B cell (primary cell): ENCODE measurements around the gene CEMIP. TPM values are rescaled to one million over a fixed set of nuclear protein-coding genes. Genes with fewer than 3 reads are reported as not detected.

Experiments
- ATAC-seq: fragments of 200-7000 bp; cut with Tn5 transposase; one replicate; pipeline ENCODE4 v1.10.0; 2021; ENCODE audit warnings: low read depth, mild to moderate bottlenecking, moderate number of reproducible peaks, moderate library complexity
- CTCF ChIA-PET: fragments of 350-600 bp; sonication (Branson Sonifier 250); formaldehyde crosslinking; loops from one replicate; lab custom pipeline; 2021; ENCODE audit warnings: antibody characterized with exemption, inconsistent platforms; lab: Charles Lee
- POLR2A ChIA-PET: fragments of 350-600 bp; sonication (Branson Sonifier 250); formaldehyde crosslinking; loops from one replicate; lab custom pipeline; 2021; ENCODE audit warnings: antibody characterized with exemption; lab: Charles Lee
- DNase-seq: peaks from one replicate; pipeline ENCODE4 v3.0.0; 2013
- H2AFZ ChIP-seq: 2 replicates; pipeline ENCODE4 v1.6.1; 2012; ENCODE audit warnings: mild to moderate bottlenecking, low read depth, low read length; ENCODE audit not compliant: insufficient read depth, poor library complexity, severe bottlenecking
- H3K27ac ChIP-seq, 2 donors: 1 replicate in 1 of 2; 2 replicates in 1 of 2; pipeline ENCODE4 v1.5.1; 2012 to 2013; ENCODE audit warnings: low read length in 2 of 2, mild to moderate bottlenecking in 2 of 2, moderate library complexity in 1 of 2
- H3K27me3 ChIP-seq, 4 experiments: fragments of 200-600 bp in 1 of 4; sonication (generic) in 1 of 4; replicated peaks in 1 of 4; 1 replicate in 2 of 4; 2 replicates in 2 of 4; pipeline versions ENCODE4 v1.6.1 to v1.7.0; 2013 to 2016; ENCODE audit warnings: low read length in 3 of 4, mild to moderate bottlenecking in 2 of 4, mixed read lengths in 1 of 4, moderate library complexity in 1 of 4; ENCODE audit not compliant: insufficient read depth in 4 of 4, control insufficient read depth in 3 of 4; ENCODE audit errors: control extremely low read depth in 1 of 4
- H3K36me3 ChIP-seq, 2 experiments: replicated peaks in 1 of 2; 1 replicate in 1 of 2; 2 replicates in 1 of 2; pipeline versions ENCODE4 v1.6.1 to v1.7.1; 2013; ENCODE audit warnings: low read length in 1 of 2; ENCODE audit not compliant: insufficient read depth in 2 of 2, control insufficient read depth in 1 of 2; ENCODE audit errors: control extremely low read depth in 1 of 2, extremely low read depth in 1 of 2
- H3K4me1 ChIP-seq, 2 donors: fragments of 200-600 bp in 1 of 2; sonication (generic) in 1 of 2; 1 replicate in 1 of 2; 2 replicates in 1 of 2; pipeline versions ENCODE4 v1.5.1 to v1.6.1; 2013 to 2017; ENCODE audit warnings: low read length in 2 of 2; ENCODE audit not compliant: control insufficient read depth in 2 of 2, insufficient read depth in 2 of 2
- H3K4me2 ChIP-seq: replicated peaks from 2 replicates; pipeline ENCODE3; 2012; ENCODE audit warnings: mild to moderate bottlenecking, low read depth, low read length; ENCODE audit not compliant: poor library complexity, severe bottlenecking
- H3K4me3 ChIP-seq, 5 experiments: fragments of 200-600 bp in 1 of 5; sonication (generic) in 1 of 5; 1 replicate in 3 of 5; 2 replicates in 2 of 5; pipeline versions ENCODE4 v1.5.1 to v1.7.0; 2011 to 2016; ENCODE audit warnings: low read length in 4 of 5, mild to moderate bottlenecking in 4 of 5, low read depth in 2 of 5, control low read depth in 1 of 5, moderate library complexity in 1 of 5; ENCODE audit not compliant: insufficient read depth in 1 of 5; ENCODE audit errors: control extremely low read depth in 1 of 5, extremely low read depth in 1 of 5
- H3K79me2 ChIP-seq: fragments of 200-600 bp; sonication (generic); one replicate; pipeline ENCODE4 v1.6.0; 2016; ENCODE audit warnings: low read length; ENCODE audit not compliant: control insufficient read depth, insufficient read depth
- H3K9ac ChIP-seq: fragments of 200-600 bp; sonication (generic); 2 replicates; pipeline ENCODE4 v1.6.1; 2017; ENCODE audit warnings: mild to moderate bottlenecking, low read length, moderate library complexity
- H3K9me3 ChIP-seq, 3 donors: one replicate each; pipeline versions ENCODE4 v1.6.1 to v1.7.1; 2013; ENCODE audit warnings: low read length in 2 of 3; ENCODE audit not compliant: control insufficient read depth in 2 of 3, insufficient read depth in 1 of 3; ENCODE audit errors: control extremely low read depth in 1 of 3
- H4K20me1 ChIP-seq: 2 replicates; pipeline ENCODE4 v1.6.0; 2012; ENCODE audit warnings: mild to moderate bottlenecking, low read length; ENCODE audit not compliant: insufficient read depth, control insufficient read depth, poor library complexity, severe bottlenecking
- H3K27ac Mint-ChIP-seq: one replicate; pipeline ENCODE4 v1.8.0; 2021; ENCODE audit warnings: mixed read lengths
- H3K27me3 Mint-ChIP-seq: one replicate; pipeline ENCODE4 v1.8.0; 2021; ENCODE audit warnings: mixed read lengths
- H3K4me1 Mint-ChIP-seq: one replicate; pipeline ENCODE4 v1.8.0; 2021; ENCODE audit warnings: mixed read lengths
- H3K4me3 Mint-ChIP-seq: one replicate; pipeline ENCODE4 v1.8.0; 2021; ENCODE audit warnings: mixed read lengths
- H3K9me3 Mint-ChIP-seq: one replicate; pipeline ENCODE4 v1.8.0; 2022; ENCODE audit warnings: mixed read lengths; ENCODE audit not compliant: insufficient read depth
- EZH2 ChIP-seq: IDR thresholded peaks from 2 replicates; pipeline ENCODE4 v1.6.1; 2012; ENCODE audit warnings: borderline replicate concordance, low read depth, mild to moderate bottlenecking, moderate library complexity, low read length; ENCODE audit not compliant: insufficient read depth, poor library complexity, severe bottlenecking
- WGBS: methylation state at CpG from one replicate; pipeline ENCODE4 v1.1.5; 2013; ENCODE audit warnings: missing lambda C conversion rate; ENCODE audit not compliant: insufficient coverage; 5-methylcytosine and 5-hydroxymethylcytosine counted together
- intact Hi-C: fragments of 100-400 bp; cut with micrococcal nuclease; formaldehyde crosslinking; loops from one replicate; pipeline ENCODE4 v1.10.0; 2022
- polyA plus RNA-seq: library from polyadenylated mRNA; depleted of rRNA; stranded (reverse); fragments of >200 nt; gene quantifications from 2 replicates; pipeline ENCODE4 v1.2.3, GENCODE V29; 2012
- total RNA-seq, 2 donors: library from RNA; stranded (reverse); fragments of 120-200 nt in 1 of 2; gene quantifications; 1 replicate in 1 of 2; 2 replicates in 1 of 2; pipeline versions ENCODE4 v1.2.3 to v1.2.4, GENCODE V29; 2013 to 2022
- TF ChIP-seq, protein P1 (sequence below): fragments of 200-600 bp; IDR thresholded peaks from one replicate; pipeline ENCODE4 v1.8.0; 2022; ENCODE audit warnings: antibody characterized with exemption, mild to moderate bottlenecking

CEMIP gene
- total and polyA plus RNA-seq, 2 donors (not counting 1 experiment from before 2014, with no cell fraction given), result 0.32 TPM; not detected in 1

DNA sequence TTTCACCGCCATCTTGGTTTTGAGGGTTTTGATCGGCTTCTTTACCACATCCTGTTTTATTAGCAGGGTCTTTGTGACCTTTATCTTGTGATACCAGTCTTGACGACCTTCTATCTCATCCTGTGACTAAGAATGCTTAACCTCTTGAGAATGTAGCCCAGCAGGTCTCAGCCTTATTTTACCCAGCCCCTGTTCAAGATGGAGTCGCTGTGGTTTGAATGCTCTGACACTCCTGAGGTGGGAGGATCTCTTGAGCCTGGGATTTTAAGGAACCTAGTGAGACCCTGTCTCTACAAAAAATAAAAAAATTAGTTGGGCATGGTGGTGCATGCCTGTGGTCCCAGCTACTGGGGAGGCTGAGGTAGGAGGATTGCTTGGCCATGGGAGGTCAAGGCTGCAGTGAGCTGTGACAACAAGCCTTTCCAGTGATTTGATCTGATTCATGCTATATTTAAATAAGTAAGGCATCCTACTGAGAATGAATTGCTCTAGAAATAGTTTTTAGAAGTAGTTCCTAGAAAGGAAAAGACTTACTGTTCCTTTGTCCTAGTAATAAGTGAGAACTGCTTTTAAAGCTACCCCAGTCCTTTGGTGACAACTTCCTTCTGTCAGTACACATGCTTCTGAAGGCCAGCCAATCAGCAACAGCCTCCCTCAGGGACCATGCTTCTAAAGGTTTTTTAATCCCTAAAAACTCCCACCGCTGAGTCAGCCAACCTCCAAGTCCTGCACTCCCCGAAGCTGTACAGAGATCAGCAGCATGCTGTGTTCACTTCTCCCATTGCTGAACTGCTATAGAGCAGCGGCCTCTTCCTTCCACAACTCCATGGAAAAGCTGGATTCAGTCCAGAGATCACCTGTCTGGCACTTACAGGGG lies 9.1 kb upstream of the CEMIP start:
- no peak overlapping the region for H3K4me3 ChIP-seq
- no peaks in the 10 kb centered on the region for H3K4me1 ChIP-seq
- H3K79me2 ChIP-seq, result no peaks in the 10 kb centered on the region
- Mint-ChIP-seq H3K4me1 (no peaks in the 10 kb centered on the region), H3K9me3 (no peaks in the 10 kb centered on the region), H3K27me3 (peaks cover 6% of the 10 kb centered on the region), H3K4me3 (no peak overlapping the region), H3K27ac (no peak overlapping the region)
- H3K4me2 ChIP-seq, result no peak overlapping the region
- CTCF ChIA-PET, result no interaction called here
- H3K27me3 ChIP-seq, result peaks cover 0 to 2% (median 0%) of the 10 kb centered on the region in 4 experiments
- POLR2A ChIA-PET, result no interaction called here
- H4K20me1 ChIP-seq, result no peaks in the 10 kb centered on the region
- H2AFZ ChIP-seq, result no peak overlapping the region
- 77% methylated on average over 4 of the region's 7 CpGs for WGBS
- TF ChIP-seq, protein P1, sequence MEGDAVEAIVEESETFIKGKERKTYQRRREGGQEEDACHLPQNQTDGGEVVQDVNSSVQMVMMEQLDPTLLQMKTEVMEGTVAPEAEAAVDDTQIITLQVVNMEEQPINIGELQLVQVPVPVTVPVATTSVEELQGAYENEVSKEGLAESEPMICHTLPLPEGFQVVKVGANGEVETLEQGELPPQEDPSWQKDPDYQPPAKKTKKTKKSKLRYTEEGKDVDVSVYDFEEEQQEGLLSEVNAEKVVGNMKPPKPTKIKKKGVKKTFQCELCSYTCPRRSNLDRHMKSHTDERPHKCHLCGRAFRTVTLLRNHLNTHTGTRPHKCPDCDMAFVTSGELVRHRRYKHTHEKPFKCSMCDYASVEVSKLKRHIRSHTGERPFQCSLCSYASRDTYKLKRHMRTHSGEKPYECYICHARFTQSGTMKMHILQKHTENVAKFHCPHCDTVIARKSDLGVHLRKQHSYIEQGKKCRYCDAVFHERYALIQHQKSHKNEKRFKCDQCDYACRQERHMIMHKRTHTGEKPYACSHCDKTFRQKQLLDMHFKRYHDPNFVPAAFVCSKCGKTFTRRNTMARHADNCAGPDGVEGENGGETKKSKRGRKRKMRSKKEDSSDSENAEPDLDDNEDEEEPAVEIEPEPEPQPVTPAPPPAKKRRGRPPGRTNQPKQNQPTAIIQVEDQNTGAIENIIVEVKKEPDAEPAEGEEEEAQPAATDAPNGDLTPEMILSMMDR, result no peak
- TF ChIP-seq EZH2, result no peak
- H3K9me3 ChIP-seq, result no peaks in the 10 kb centered on the region
- H3K36me3 ChIP-seq, result no peaks in the 10 kb centered on the region
- intact Hi-C loops, result no loop called here
- H3K9ac ChIP-seq, result no peak overlapping the region
- no peak for ATAC-seq
- H3K27ac ChIP-seq, result no peak overlapping the region
- no peak for DNase-seq

DNA sequence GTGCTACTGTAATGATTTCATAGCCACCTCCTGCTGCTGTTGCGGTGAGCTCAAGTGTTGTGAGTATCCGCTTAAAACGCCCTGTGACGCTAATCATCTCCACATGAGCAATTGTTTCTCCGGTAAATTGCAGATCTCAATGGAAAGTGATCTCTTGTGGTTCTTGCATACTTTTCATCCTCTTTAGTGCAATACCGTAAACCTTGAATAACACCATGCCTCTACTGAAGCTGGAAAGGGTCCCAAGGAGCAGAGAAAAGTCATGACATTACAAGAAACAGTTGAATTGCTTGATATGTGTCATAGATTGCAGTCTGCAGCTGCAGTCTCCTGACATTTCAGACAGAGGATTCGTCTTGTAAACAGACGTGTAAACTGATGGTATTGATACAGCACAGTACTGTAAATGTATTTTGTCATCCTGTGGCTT lies 6.0 kb upstream of the CEMIP start:
- H3K27ac ChIP-seq, result no peak overlapping the region
- 96% methylated on average over 6 of the region's 8 CpGs for WGBS
- Mint-ChIP-seq H3K9me3 (no peaks in the 10 kb centered on the region), H3K27ac (no peak overlapping the region), H3K4me1 (peaks cover 3% of the 10 kb centered on the region), H3K4me3 (no peak overlapping the region), H3K27me3 (peaks cover 10% of the 10 kb centered on the region)
- TF ChIP-seq, protein P1, result no peak
- no peak for TF ChIP-seq EZH2
- H3K4me2 ChIP-seq, result no peak overlapping the region
- no peaks in the 10 kb centered on the region for H3K4me1 ChIP-seq
- ChIA-PET CTCF (interaction anchor here (1.2 kb wide), 1 partner anchor 317 kb away, joined by 3 read pairs; no protein-coding TSS in a partner anchor), POLR2A (no interaction called here)
- no peaks in the 10 kb centered on the region for H4K20me1 ChIP-seq
- H3K27me3 ChIP-seq, result peaks cover 0 to 16% (median 3%) of the 10 kb centered on the region in 4 experiments
- ATAC-seq (no peak), DNase-seq (no peak)
- no peaks in the 10 kb centered on the region for H3K79me2 ChIP-seq
- no peak overlapping the region for H3K4me3 ChIP-seq
- H3K9me3 ChIP-seq, result peaks cover 0 to 2% (median 0%) of the 10 kb centered on the region in 3 donors
- H2AFZ ChIP-seq, result no peak overlapping the region
- H3K36me3 ChIP-seq, result no peaks in the 10 kb centered on the region
- intact Hi-C loops, result no loop called here
- H3K9ac ChIP-seq, result no peak overlapping the region
